Stimulated activated CD4-positive, alpha-beta T cell treated with anti-CD3 and anti-CD28 coated beads, Interleukin-1b, Interleukin-23, amount 100 ng/mL, for 4 hours (primary cell): ENCODE results near the gene UPK3BL2.
"Not testable (repeated sequence)": the region's sequence is repeated elsewhere in the genome, so short reads cannot be mapped to it uniquely, and the experiment has no call there.

ENCODE experiments used
- DNase-seq, 2 donors: peaks; one replicate each; pipeline ENCODE4 v3.0.0-alpha.2; 2020; ENCODE audit warnings: low read depth in 2 of 2

UPK3BL2 gene

GRCh38 chr7:102494473-102495149, 48.9 kb downstream of the UPK3BL2 start:
- DNase-seq: not testable (repeated sequence)

- not testable (repeated sequence) for DNase-seq
Observed at GRCh38 chr7:102494026-102494425, 49.5 kb downstream of the UPK3BL2 start.

- DNase-seq: not testable (repeated sequence)
Observed at GRCh38 chr7:102493220-102493935, 50.1 kb downstream of the UPK3BL2 start.

- peak in 1 of 2 donors; percentile 48 for DNase-seq
Observed at GRCh38 chr7:102490529-102491075, 52.9 kb downstream of the UPK3BL2 start.
